NT2/D1 (cell line): ENCODE results near the gene ARHGEF16.

Experiments used
- SUZ12 ChIP-seq: IDR thresholded peaks from 2 replicates; pipeline ENCODE4 v1.6.1; 2011; ENCODE audit not compliant: insufficient read length, insufficient read depth; ENCODE audit errors: extremely low read depth
- YY1 ChIP-seq: IDR thresholded peaks from 2 replicates; pipeline ENCODE4 v1.6.1; 2011; ENCODE audit not compliant: insufficient read length, insufficient read depth
- ZNF274 ChIP-seq: IDR thresholded peaks from 2 replicates; pipeline ENCODE4 v1.6.1; 2011; ENCODE audit warnings: mild to moderate bottlenecking, low read depth, low read length

DNA sequence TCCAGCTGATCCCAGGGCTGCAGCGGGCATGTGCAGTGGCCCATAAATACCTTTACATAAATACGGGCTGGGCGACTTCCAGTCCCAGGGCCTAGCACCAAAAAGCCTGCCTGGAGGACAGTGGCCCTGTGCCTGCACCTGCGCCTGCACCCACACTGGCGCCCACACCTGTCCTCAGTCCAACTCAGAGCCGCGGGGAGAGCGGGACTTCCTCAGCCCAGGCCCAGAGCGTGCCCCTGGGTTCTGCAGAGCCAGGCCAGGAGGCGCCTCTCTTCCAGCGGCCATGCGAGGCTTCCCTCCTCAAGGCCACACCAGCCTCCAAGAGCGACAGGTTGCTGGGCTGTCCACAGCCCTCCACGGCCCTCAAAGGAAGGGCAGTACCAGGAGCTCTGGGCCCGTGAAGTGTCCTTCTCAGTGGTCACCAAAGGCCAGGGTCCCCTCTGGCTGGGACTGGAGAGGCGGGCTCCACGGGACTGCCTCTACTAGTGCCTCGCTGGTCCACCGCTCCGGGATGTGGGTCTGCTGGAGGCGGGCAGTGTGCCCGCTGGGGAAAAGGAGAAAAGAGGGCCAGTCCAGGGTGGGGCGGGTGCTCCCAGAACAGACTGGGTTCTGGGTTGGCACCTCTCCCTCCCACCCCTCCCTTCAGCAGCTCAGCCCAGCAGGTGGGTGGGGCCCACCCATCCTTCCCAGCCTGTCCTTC is 35.7 kb downstream of the ARHGEF16 start:
- TF ChIP-seq YY1 (no peak), ZNF274 (no peak), SUZ12 (no peak)
